GM12892 (cell line): ENCODE measurements around the gene FCER2.

ENCODE experiments used
- POLR2A ChIP-seq: IDR thresholded peaks from 2 replicates; pipeline ENCODE4 v1.6.1; 2011; ENCODE audit warnings: low read depth, low read length, control low read depth
- POLR2AphosphoS5 ChIP-seq: IDR thresholded peaks from 2 replicates; pipeline ENCODE4 v1.6.1; 2011; ENCODE audit warnings: low read depth, low read length, control low read depth
- TAF1 ChIP-seq: IDR thresholded peaks from 2 replicates; pipeline ENCODE4 v1.6.1; 2011; ENCODE audit warnings: low read depth, mild to moderate bottlenecking, control low read depth, low read length, borderline replicate concordance

DNA sequence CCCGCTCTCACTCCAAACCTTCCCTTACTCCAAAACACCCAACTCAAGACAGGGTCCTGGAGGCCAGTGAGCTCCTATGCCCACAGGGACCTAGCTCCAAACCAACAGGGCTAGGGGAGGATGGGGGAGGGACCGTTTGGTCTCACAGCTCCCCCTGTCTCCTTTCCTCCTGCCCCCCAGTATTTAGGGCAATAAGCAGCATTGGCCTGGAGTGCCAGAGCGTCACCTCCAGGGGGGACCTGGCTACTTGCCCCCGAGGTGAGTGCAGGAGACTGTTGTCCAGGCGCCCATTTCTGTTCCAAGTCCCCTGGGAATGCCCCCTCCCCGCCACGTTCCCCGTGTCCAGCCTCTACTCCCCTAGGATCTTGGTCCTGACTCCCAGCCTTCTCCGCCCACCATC is 32.3 kb downstream of the FCER2 start:
- TF ChIP-seq TAF1: no peak
- no peak for TF ChIP-seq POLR2AphosphoS5
- TF ChIP-seq POLR2A: no peak
